Kidney (tissue), 14 donors: ENCODE data around the gene RWDD4. TPM values are rescaled to one million over a fixed set of nuclear protein-coding genes. Genes with fewer than 3 reads are reported as not detected.

ENCODE experiments used
- DNase-seq, 5 donors: peaks; one replicate each; pipeline ENCODE4 v3.0.0-alpha.2; 2013 to 2020
- FAIRE-seq: peaks from 2 replicates; lab custom pipeline; 2012; peaks lifted over from hg19 to GRCh38; lab: Jason Lieb, UNC
- H3K27ac ChIP-seq, 2 donors: one replicate each; pipeline ENCODE4 v1.7.0; 2013; ENCODE audit warnings: low read depth in 2 of 2, low read length in 2 of 2, inconsistent platforms in 1 of 2
- H3K27me3 ChIP-seq: one replicate; pipeline ENCODE4 v1.7.1; 2013; ENCODE audit warnings: low read length, inconsistent platforms; ENCODE audit not compliant: control insufficient read depth, insufficient read depth
- H3K36me3 ChIP-seq, 3 donors: one replicate each; pipeline versions ENCODE4 v1.7.0 to v1.7.1; 2013; ENCODE audit warnings: low read length in 3 of 3, control low read depth in 1 of 3, inconsistent platforms in 1 of 3; ENCODE audit not compliant: insufficient read depth in 3 of 3, control insufficient read depth in 2 of 3
- H3K4me1 ChIP-seq, 3 donors: one replicate each; pipeline versions ENCODE4 v1.7.0 to v1.7.1; 2013; ENCODE audit warnings: low read length in 3 of 3, inconsistent platforms in 1 of 3, low read depth in 1 of 3; ENCODE audit not compliant: control insufficient read depth in 2 of 3, insufficient read depth in 2 of 3
- H3K4me3 ChIP-seq, 3 donors: one replicate each; pipeline versions ENCODE4 v1.7.0 to v1.8.1; 2013; ENCODE audit warnings: low read length in 3 of 3, control low read depth in 1 of 3, inconsistent platforms in 1 of 3
- H3K9ac ChIP-seq, 3 donors: one replicate each; pipeline versions ENCODE4 v1.7.0 to v1.7.1; 2013; ENCODE audit warnings: low read length in 3 of 3, control low read depth in 1 of 3, inconsistent platforms in 1 of 3
- H3K9me3 ChIP-seq, 3 donors: one replicate each; pipeline versions ENCODE4 v1.7.0 to v1.7.1; 2013; ENCODE audit warnings: low read length in 3 of 3, control low read depth in 1 of 3, inconsistent platforms in 1 of 3; ENCODE audit not compliant: control insufficient read depth in 2 of 3, insufficient read depth in 1 of 3
- CTCF ChIP-seq: IDR thresholded peaks from 3 replicates; pipeline ENCODE4 v1.5.1; 2012; ENCODE audit warnings: mild to moderate bottlenecking, moderate library complexity, borderline replicate concordance; ENCODE audit not compliant: insufficient read depth; ENCODE audit errors: extremely low read depth
- intact Hi-C: fragments of 100-400 bp; cut with DNase I; formaldehyde crosslinking; loops from one replicate; pipeline ENCODE4 v1.11.1; 2022
- polyA plus RNA-seq: library from polyadenylated mRNA; stranded (reverse); fragments of 350-450 nt; fragmentation: Illumina TruSeq; extraction: RNeasy Lipid Tissue Mini Kit (QIAGEN cat#74804); gene quantifications from one replicate; pipeline ENCODE4 v1.2.3, GENCODE V29; 2014; ENCODE audit warnings: low read depth, low replicate concordance; ENCODE audit not compliant: insufficient read depth
- total RNA-seq: library from RNA; stranded (reverse); fragmentation: NEBNext Ultra II Directional; extraction: Animal tissue kit (Norgen Biotek cat#: 25700); gene quantifications from one replicate; pipeline ENCODE4 v1.2.1, GENCODE V29; 2021
- donor health status: control.
- donor health status: control.
- donor health status: control.
- donor health status: control.
- donor health status: control.
- donor health status: DM: yes; HTN: yes; CAD: no.
- donor health status: Normal renal cell carcinoma (clear cell type).

RWDD4 gene
- total and polyA plus RNA-seq, 2 donors from 2014 or later: 17.7 to 19.1 TPM

- Histone ChIP-seq H3K27me3 (no peaks in the 10 kb centered on the region), H3K9me3 (no peaks in the 10 kb centered on the region), H3K9ac (no peak overlapping the region), H3K4me1 (peaks cover 0 to 2% (median 0%) of the 10 kb centered on the region in 3 donors), H3K36me3 (no peaks in the 10 kb centered on the region), H3K27ac (no peak overlapping the region), H3K4me3 (no peak overlapping the region)
- intact Hi-C loops: no loop called here
- DNase-seq (no peak), FAIRE-seq (no peak)
- TF ChIP-seq CTCF: no peak
Measured at GRCh38 chr4:183633476-183634400, 25.2 kb downstream of the RWDD4 start.

- H3K36me3 ChIP-seq: no peaks in the 10 kb centered on the region
- no peak for FAIRE-seq
- intact Hi-C loops: no loop called here
- no peaks in the 10 kb centered on the region for H3K9me3 ChIP-seq
- no peak overlapping the region for H3K27ac ChIP-seq
- TF ChIP-seq CTCF: no peak
- H3K27me3 ChIP-seq: no peaks in the 10 kb centered on the region
- no peak for DNase-seq
- no peak overlapping the region for H3K4me3 ChIP-seq
- no peak overlapping the region for H3K9ac ChIP-seq
- H3K4me1 ChIP-seq: peaks cover 0 to 2% (median 0%) of the 10 kb centered on the region in 3 donors
Measured at GRCh38 chr4:183632689-183633088, 26.3 kb downstream of the RWDD4 start.

GRCh38 chr4:183631577-183632198 lies 27.3 kb downstream of the RWDD4 start:
- FAIRE-seq (no peak), DNase-seq (no peak)
- Histone ChIP-seq H3K9ac (no peak overlapping the region), H3K9me3 (no peaks in the 10 kb centered on the region), H3K27me3 (no peaks in the 10 kb centered on the region), H3K4me3 (no peak overlapping the region), H3K27ac (no peak overlapping the region), H3K36me3 (no peaks in the 10 kb centered on the region), H3K4me1 (peaks cover 0 to 2% (median 0%) of the 10 kb centered on the region in 3 donors)
- TF ChIP-seq CTCF: no peak
- intact Hi-C loops: no loop called here
